GM15510 (cell line): ENCODE measurements around the gene CHN2.

Source experiments
- POLR2A ChIP-seq: IDR thresholded peaks from 3 replicates; pipeline ENCODE4 v1.6.1; 2011; ENCODE audit warnings: borderline replicate concordance; ENCODE audit not compliant: insufficient read length; ENCODE audit errors: extremely low read depth

CHN2 gene

DNA sequence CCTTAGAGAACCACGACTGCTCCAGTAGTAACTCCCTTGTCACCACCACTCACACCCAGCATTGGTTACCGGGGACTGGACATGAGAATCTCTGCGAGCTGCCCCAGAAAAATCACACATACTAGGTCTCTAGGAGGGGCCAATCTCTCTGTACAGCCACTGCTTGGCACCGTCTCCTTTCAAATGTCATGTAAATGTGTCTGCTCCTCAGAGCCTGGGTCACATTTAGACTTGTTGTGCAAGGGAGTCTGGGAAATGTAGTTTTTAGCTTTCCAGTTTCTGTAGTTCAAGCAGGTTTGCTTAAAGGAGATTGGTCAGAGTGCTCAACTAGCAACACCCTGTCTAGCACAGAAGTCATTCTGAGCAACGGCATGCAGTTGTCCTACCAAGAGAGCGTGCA is 60.0 kb downstream of the CHN2 start:
- no peak for TF ChIP-seq POLR2A

DNA sequence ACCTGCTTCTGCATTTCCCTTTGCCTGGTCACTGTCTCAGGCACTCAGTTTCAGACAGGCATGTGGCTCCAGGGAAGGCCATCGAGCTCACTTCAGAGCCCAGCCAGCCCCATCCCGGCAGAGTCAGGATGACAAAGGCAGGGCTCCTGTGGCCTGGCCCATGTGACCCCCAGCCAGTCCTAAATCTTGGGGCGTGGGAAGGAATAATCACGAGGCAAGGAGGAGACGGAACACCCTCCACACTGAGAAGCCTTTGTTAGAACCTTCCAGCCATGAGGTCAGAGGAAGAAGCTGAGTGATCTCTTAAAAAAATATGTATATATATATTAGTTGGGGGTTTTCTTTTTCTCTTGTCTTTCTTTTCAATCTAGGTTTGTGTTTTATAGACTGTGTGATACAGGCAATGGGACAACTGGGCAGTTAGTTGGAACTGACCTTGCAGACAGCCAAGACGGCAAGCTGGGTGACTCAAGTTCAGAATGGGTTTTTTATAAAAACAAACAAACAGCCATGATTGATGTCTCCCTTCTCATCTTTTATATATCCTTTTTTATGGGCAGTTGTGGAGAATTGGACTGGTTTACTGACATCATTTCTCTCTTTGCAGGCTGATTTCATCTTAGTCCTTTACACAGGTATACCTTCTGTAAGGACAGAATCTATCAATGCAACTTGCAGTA is 60.8 kb downstream of the CHN2 start:
- no peak for TF ChIP-seq POLR2A

DNA sequence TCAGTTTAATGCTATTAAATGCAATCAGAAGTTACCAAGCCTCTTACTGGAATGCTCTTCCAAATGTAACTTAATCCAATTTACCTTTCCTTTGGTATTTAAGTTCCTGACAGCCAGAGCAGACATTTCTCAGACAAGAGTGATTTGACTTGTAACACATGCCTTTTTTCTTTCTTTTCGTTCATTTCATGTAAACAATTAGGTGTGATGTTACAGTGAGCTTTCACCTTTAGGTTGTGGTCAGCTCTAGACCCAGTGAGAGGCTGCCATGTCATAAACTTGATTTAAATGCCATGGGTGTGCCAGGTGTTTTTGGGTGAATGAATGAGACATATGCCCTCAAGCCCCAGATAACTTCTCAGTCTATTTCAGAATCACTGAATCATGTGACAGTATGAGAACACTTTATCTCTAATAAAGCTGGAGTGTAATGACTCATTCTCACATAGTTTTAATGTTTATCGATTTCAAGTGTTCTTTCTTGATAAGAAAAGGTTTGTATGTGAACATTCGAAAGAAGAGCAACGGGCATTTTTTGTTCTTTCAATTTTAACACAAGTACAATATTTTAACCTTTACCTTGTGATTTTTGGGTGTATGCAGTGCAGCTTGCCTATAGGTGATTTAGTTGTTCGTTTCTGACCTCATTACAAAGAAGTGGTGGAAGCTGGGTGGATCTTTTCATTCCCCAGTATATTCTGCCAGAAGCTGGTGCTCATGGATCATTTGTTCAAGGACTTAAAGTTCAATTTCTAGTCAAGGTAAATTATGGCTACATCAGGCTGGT is 61.5 kb downstream of the CHN2 start:
- TF ChIP-seq POLR2A = no peak

DNA sequence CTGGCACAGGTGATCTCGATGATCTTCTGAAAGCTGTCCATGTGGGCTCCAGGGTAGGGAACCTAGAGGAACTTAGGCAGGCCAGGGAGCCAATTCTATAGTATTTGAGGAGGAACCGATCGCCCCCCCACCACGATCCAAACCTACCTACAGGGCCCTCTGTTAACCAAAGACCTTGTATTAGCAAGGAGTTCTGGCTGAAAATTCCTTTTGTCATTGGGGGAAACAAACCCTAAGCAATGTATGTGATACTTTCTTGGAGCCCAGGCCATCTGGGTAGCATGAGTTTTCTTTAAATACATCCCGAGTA is 62.1 kb downstream of the CHN2 start:
- TF ChIP-seq POLR2A = no peak

DNA sequence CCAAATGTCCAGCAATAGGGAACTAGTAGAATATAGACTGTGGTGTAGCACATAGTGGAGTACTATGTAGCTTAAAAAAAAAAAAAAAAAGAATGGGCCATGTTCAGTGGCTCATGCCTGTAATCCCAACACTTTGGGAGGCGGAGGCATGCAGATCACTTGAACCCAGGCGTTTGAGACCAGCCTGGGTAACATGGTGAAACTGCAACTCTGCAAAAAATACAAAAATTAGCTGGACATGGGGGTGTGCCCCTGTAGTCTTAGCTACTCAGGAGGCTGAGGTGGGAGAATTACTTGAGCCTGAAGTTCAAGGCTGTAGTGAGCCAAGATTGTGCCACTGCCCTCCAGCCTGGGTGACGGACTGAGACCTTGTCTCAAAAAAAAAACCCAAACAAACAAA is 64.4 kb downstream of the CHN2 start:
- no peak for TF ChIP-seq POLR2A

DNA sequence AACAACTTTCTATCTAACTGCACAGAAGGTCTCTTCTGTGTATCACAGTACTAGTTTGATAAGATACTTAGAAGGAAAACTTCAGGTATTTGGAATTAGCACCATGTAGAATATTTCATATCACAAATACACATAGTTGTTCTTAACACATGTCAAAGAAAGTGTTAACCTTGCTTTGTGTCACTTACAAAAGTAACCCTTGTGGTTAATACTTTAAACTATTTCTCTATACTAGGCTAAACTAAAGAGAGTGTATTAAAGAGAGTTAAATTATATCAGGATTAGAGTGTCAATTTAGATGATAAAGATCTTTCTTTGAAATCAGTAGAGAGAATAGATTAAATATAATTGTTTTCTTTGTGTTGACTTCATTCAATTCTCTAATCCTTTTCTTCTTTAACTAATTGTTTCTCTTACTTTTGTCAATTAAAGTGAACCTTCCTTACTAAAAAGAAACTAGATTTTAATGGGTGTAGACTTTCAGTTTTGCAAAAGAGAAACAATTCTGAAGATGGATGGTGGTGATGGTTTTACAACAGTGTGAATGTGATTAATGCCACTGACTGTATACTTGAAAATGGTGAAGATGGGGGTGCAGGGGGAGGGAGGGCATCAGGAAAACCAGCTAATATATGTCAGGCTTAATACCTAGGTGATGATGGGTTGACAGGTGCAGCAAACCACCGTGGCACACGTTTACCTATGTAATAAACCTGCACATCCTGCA is 67.8 kb downstream of the CHN2 start:
- no peak for TF ChIP-seq POLR2A

DNA sequence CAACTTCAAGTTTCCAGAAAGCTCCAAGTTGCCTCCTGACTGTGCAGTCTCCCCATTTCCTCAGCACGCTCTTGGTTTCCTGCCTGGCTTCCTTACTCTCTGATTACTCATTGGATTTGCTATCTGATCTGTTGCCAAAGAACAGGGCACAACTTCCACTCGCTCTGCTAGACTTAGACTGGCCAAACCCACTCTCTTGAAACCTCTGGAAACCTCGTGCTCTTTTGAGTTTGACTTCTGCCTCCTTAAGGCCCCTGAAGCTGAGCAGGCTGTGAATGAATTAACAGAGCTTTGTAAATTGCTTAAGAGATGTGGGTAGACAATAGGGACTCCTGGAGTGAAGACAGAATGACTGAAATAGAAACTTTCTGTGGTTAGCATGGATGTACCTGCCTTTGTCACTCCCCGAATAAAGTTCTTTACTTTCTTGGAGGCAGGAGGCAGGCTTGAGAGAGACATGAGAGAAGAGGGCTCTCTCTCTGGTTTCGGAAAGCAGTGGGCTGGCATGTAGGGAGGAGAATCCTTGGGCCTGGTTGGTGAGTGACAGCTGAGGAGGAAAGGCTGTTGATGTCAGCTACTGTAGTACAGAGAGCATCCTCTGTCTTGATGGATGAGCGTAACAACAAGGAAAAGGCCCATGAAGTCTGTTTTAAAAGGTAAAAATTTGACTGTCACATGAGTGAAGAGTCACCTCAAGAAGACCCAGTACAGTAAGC is 70.8 kb downstream of the CHN2 start:
- no peak for TF ChIP-seq POLR2A

DNA sequence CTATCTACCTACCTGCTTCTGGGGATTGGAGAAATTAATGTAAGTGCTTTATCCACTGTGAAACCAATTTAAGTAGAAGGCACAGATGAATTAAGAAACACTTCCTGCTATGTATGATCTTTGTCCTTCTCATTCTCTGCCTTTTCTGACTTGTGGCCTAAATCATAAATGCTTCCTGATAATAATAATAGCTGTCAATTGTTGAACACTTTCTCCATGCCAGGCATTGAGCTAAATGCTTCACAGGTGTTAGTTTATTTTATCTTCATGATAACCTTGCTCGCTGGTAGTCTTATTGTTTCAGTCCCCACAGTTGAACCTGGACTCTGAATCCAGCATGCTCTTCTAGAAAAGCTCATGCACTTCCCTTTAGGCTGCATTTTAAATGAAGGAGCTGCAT is 75.4 kb downstream of the CHN2 start:
- no peak for TF ChIP-seq POLR2A

DNA sequence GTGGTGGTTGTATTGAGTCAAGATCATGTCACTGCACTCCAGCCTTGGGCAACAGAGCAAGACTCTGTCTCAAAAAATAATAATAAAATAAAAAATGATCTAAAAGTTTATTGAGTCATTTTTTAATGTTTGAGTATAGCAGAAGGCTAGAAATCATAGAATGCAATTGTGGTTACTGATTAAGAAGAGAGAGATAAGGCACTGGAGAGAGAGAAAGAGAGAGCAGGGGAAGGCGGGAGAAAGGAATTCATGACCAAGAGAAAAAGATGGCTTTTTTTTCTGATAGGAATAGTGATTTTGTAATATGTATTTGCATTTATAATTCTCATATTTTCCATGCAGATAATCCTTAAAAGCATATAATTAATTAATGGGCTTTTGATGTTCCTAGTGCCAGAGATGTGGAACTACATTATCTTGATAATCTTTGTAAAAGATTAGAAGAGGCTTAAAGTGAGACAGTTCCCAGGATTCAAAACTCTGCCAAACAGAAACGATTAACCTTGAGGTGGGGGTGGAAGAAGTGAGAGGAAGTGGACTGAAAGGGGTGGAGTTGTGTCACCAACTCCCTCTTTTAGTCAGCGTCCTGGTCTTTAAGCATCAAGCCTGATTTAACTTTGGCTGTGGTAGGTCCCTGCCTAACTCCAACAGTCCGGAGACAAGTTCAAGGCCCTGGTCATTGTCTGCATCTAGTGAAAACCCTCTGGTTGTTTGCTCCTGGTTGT is 76.2 kb downstream of the CHN2 start:
- no peak for TF ChIP-seq POLR2A

DNA sequence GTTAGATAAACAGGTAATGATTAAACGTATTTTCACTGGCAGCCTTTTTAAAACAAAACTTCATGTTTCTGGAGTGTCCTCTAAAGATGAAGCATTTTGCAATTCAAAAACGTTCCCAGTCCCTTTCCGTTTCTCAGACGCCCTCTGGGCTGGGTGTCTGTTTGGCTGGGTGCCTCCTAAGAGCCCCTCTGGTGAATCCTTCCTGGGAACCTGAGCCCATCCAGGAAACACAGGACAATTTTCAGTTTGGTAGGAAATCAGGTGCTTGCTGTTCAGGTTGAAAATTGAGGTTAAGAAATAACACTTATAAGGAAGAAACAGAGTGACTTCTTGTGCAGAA is 76.7 kb downstream of the CHN2 start:
- no peak for TF ChIP-seq POLR2A

DNA sequence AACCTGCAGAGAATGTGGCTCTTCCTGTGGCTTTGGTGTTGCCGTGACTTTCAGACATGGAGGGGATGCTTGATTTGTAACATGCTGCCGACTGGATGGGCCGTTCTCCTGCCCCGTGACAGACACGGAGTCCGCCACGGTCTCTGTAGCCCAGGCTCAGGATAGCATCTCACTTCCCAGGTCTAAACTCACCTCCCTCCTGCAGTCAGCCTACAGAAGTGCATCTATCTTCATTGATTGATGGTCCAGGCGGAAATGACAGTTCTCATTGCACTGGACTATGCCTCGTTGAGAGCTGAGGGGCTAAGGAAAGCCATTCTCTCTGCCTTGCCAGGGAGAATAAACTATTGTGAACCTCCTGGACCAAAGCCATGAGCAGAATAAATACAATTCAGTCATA is 77.5 kb downstream of the CHN2 start:
- no peak for TF ChIP-seq POLR2A

DNA sequence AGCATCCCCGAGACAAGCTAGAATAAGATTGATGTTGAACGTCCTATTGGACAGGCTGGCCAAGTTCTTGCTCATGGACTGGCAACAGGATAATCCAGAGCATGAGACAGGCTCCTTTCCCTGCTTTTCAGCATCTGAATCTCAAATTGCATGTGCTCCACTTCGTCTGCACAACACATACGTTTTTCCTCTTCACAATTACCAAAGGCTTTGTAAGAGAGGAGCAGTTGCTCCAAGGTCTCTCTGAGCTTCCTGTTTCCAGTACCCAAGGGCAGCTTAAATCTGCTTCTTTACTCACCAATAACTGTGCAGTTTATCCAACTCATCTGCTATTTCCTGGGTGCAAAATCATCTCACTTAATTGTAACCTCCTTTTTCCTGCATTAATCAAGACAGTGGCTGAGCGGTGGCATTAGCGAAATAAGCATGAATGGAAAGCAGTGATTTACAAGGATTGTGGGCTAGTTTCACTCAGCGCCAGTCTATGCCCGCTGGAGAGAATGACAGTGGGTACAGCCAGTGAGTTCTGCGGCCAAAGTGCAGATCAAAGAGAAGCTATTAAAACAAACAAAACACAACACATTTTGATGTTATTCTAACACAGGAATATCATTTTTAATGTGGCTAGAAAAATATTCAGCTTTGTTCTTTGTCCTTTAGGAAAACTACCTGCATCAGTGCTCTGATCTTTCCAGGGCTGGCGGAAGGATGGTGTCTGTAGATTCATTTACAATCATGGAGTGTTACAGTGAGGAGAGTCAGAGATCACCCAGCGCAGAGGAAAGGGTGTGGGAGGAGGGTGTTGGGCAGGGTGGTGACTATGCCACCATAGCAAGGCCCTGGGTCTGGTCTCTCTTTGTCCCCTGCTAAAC is 79.8 kb downstream of the CHN2 start:
- no peak for TF ChIP-seq POLR2A

DNA sequence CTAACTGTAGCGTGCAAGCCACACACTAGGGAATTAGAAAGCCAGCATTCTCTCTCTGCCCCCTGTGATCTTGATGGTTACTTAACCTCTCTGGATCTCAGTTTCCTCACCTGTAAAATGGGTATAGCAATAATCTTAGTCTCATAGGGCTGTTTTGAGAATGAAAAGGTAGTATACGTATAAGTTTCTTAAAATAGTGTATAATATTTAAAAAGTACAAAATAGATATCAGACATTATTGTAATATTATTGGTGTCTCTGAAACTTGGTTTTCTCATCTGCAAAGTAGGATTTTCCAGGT is 80.4 kb downstream of the CHN2 start:
- TF ChIP-seq POLR2A = no peak

DNA sequence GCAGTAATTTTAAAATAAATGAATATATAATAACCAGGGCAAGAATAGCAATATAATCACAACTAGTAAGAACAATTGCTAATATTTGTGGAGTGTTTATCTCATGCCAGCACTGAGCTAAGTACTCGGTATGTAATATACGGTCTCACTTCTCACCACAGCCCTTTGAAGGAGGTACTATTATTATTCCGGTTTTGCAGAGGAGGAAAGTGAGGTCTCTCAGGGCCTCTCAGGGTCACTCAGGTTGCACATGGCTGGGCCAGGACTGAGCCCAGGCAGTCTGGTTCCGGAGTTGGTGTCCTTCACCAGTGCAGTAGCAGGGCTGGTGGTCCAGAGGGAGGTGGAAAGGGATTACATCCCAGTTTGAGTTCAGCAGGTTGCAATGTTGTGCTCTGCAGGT is 80.9 kb downstream of the CHN2 start:
- no peak for TF ChIP-seq POLR2A
